Neuron (in vitro differentiated cells): ENCODE results near the gene CHCHD3.

Experiments
- H2AFZ ChIP-seq: one replicate; pipeline ENCODE4 v1.6.1; 2013; ENCODE audit warnings: low read depth, mild to moderate bottlenecking, inconsistent platforms, low read length, moderate library complexity
- H3K27me3 ChIP-seq: one replicate; pipeline ENCODE4 v1.6.1; 2013; ENCODE audit warnings: low read length; ENCODE audit not compliant: insufficient read depth
- H3K36me3 ChIP-seq: one replicate; pipeline ENCODE4 v1.6.1; 2013; ENCODE audit warnings: low read length; ENCODE audit not compliant: insufficient read depth
- H3K4me1 ChIP-seq: one replicate; pipeline ENCODE4 v1.6.1; 2013; ENCODE audit warnings: low read length; ENCODE audit not compliant: insufficient read depth
- H3K4me3 ChIP-seq: 2 replicates; pipeline ENCODE4 v1.5.1; 2013; ENCODE audit warnings: mild to moderate bottlenecking, low read length, moderate library complexity
- H3K9me3 ChIP-seq: one replicate; pipeline ENCODE4 v1.6.1; 2013; ENCODE audit warnings: low read length

CHCHD3 gene

DNA sequence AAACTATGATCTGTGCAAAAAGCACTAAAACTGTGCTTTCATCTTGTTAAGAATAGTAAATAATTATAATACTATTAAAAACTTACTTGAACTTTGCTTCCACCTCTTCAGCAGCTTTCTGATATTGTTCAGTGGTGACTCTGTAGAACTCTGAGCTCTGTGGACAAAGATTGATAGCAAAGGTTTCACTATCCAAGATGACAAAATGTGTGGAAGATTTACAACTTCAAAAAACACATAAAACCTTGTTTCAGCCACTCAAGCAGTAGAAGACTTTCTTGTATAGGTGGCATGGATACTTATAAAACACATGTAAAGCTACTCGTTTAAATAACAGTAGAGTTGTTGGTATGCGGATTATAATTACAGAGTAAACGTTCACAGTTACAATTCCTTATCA is 243.6 kb downstream of the CHCHD3 start:
- no peak overlapping the region for H3K4me3 ChIP-seq
- H3K9me3 ChIP-seq: no peaks in the 10 kb centered on the region
- H3K4me1 ChIP-seq: no peaks in the 10 kb centered on the region
- H3K27me3 ChIP-seq: no peaks in the 10 kb centered on the region
- no peak overlapping the region for H2AFZ ChIP-seq
- no peaks in the 10 kb centered on the region for H3K36me3 ChIP-seq

DNA sequence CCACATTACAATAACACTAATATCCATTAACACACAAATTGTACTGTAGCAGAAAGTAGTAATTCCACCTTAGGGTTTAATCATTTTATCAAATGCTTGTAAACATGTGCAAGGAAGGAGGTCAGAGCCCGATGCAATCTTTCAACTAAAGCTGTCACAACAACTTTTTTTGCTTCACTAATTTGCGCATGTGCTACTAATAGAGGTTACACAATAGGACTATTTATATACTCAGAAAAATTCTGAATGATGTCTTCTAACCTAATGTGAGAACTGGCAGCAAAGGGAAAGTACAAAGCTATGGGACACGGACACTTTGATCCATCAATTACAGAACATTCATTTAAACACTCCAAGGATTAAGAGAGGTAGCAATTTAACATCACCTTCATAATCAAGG is 244.4 kb downstream of the CHCHD3 start:
- H3K36me3 ChIP-seq: no peaks in the 10 kb centered on the region
- H3K4me3 ChIP-seq: no peak overlapping the region
- H2AFZ ChIP-seq: no peak overlapping the region
- H3K9me3 ChIP-seq: no peaks in the 10 kb centered on the region
- no peaks in the 10 kb centered on the region for H3K27me3 ChIP-seq
- no peaks in the 10 kb centered on the region for H3K4me1 ChIP-seq

DNA sequence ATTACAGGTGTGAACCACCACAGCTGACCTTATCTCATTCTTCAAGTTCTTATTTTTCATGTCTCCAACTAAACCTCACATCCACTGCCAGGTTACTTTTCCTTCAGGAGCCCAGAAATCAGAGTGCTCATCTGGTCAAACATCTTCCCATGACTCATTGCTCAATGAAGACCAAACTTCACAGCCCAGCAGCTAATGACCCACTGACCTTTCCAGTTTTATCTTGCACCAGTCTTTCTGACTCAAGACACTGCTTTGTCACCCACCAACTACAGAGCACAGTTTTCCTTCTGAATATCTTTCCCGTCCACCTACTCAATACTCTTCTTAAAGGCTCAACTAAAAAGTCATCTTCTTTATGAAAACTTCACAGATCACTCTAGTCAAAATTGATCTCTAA is 245.1 kb downstream of the CHCHD3 start:
- Histone ChIP-seq H2AFZ (no peak overlapping the region), H3K4me1 (no peaks in the 10 kb centered on the region), H3K36me3 (no peaks in the 10 kb centered on the region), H3K9me3 (no peaks in the 10 kb centered on the region), H3K27me3 (no peaks in the 10 kb centered on the region), H3K4me3 (no peak overlapping the region)

DNA sequence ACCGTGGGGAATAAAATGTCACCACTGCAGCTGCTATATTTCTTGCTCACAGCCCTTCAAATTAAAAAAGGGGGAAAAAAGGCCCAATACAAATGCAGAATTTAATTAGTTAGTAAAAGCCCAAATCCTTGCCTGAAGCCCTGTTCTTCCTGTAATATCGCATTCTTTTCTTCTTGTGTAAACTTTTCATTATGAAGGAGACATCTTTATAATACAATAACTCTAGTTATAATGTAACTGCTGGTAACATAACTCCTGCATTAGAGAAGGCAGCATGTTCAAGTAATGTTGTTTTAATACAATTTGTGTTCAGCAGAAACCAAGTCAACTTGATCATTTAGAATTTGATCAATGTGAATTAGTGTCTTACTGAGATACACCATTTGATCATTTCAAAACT is 250.9 kb downstream of the CHCHD3 start:
- Histone ChIP-seq H3K4me1 (no peaks in the 10 kb centered on the region), H3K4me3 (no peak overlapping the region), H3K27me3 (no peaks in the 10 kb centered on the region), H2AFZ (no peak overlapping the region), H3K9me3 (no peaks in the 10 kb centered on the region), H3K36me3 (no peaks in the 10 kb centered on the region)

DNA sequence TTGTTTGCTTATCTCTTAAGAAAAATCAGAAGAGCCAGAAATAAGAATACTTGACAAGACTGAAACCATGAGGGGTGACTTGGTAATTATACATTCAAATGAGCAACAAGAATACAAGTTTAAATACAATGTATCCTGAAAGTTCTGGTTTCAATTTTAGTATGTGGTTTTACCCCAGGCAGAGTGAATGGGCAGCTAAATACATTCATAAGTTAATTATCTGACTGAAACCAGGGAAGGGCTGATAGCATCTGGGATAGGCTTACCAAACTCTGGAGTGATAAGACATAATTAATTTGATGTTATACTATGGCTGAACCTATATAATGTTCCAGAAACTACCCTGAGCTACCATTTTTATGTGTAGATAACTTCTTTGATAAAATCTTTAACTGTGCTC is 253.4 kb downstream of the CHCHD3 start:
- Histone ChIP-seq H3K4me1 (no peaks in the 10 kb centered on the region), H3K4me3 (no peak overlapping the region), H2AFZ (no peak overlapping the region)

DNA sequence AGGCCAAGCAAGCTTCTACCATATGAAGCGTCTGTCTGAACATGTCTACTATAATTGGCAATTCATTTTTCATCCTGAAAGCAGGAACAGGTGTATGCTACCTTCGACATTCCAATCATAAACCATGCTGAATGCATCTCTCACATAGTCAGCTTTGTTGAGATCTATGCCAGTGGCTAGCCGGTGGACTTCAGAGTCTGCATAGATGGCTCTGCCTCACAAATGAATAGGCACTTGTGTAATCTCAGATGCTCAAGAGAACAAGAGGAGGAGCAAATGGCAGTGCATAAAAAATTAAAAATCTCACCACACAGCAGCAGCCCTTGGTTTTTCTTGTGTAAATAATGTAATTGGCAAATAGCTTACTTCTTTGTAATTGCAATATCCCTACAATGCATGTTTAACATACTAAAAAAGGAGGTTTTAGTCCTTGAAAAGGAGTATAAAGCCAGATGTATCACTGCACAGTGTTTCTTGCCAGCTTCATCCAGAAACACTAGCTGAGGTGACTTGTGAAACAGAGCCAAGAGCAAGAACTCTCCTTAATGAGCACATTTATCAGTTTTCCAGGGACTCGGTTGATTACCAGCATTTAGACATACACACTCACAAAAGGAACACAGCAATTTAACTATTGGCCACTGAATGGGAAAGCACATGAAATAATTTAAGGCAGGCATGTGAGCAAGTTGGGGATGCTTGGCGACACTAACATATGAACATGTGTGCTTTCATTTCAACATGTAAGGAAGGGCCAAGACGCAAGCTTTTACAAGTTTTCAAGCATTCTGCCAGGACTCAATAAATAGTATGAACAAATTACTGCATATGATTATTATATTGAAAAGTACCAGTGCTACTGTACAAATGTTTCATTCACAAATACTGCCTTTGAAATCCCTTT is 255.7 kb downstream of the CHCHD3 start:
- no peak overlapping the region for H3K4me3 ChIP-seq
- H3K9me3 ChIP-seq: no peaks in the 10 kb centered on the region
- H3K27me3 ChIP-seq: no peaks in the 10 kb centered on the region

More for the DNA sequence above, 253.4 kb downstream of the CHCHD3 start:
- no peaks in the 10 kb centered on the region for H3K36me3 ChIP-seq
- H3K27me3 ChIP-seq: no peaks in the 10 kb centered on the region
- H3K9me3 ChIP-seq: no peaks in the 10 kb centered on the region

DNA sequence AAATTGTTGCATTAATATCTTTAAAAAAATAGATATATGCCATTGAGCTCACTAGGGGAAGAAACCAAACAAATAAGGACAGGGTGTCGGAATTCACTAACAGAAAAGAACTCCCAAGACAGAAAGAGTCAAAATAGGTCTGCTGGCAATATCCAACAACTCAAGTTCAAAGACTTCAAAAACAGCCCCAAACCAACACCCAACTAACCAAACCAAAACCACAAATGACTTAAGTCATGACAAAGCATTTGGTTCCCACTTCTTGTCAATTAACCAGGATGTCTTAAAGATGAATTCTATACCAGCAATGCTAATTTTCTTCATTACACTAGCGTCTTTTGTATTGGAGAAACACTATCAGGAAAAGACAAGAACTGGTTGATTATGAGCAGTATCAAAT is 256.7 kb downstream of the CHCHD3 start:
- Histone ChIP-seq H3K4me1 (no peaks in the 10 kb centered on the region), H3K36me3 (no peaks in the 10 kb centered on the region), H3K27me3 (no peaks in the 10 kb centered on the region), H3K4me3 (no peak overlapping the region), H3K9me3 (no peaks in the 10 kb centered on the region), H2AFZ (no peak overlapping the region)

More for the DNA sequence above, 255.7 kb downstream of the CHCHD3 start:
- H3K36me3 ChIP-seq: no peaks in the 10 kb centered on the region
- no peak overlapping the region for H2AFZ ChIP-seq
- no peaks in the 10 kb centered on the region for H3K4me1 ChIP-seq

DNA sequence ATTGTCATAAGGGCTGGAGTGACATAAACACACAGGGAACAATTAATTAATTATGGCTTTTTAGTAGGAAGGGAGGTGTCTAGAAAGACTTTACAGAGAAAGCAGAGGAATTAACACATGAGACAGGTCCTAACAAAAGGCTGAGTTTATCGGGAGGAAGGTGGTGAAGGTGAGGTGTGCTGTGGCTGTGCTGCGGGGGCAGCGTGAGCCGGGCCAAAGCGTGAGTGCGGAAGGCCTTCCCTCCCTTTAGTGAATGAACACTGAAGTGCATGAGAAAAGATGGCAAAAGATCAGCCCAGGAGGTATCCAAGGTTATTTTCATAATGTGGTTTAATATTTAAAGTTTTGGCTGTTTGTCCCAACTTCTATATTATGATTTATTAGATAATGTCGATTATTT is 262.2 kb downstream of the CHCHD3 start:
- Histone ChIP-seq H3K4me1 (peaks cover 14% of the 10 kb centered on the region), H3K27me3 (no peaks in the 10 kb centered on the region), H3K36me3 (no peaks in the 10 kb centered on the region), H2AFZ (no peak overlapping the region), H3K9me3 (no peaks in the 10 kb centered on the region), H3K4me3 (no peak overlapping the region)

DNA sequence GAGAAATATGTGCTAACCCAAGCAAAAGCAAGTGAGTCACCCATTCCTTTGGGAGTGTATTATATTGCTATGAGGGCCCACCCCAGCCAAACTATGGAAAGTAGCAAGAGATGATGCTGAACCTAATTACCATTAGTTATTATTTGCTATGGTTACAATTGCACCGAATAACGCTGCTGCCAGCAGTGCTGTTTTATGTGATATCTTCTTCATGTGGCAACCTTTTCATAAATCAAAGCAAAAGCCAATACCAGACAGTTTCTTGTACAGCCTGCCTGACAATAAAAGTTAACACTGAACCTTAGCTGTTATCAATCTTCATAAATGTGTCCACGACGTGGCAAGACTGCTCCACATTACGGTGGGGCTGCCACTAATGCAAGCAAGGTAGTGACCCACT is 263.9 kb downstream of the CHCHD3 start:
- Histone ChIP-seq H3K27me3 (no peaks in the 10 kb centered on the region), H2AFZ (no peak overlapping the region), H3K4me3 (no peak overlapping the region), H3K4me1 (peaks cover 14% of the 10 kb centered on the region), H3K36me3 (no peaks in the 10 kb centered on the region), H3K9me3 (no peaks in the 10 kb centered on the region)

DNA sequence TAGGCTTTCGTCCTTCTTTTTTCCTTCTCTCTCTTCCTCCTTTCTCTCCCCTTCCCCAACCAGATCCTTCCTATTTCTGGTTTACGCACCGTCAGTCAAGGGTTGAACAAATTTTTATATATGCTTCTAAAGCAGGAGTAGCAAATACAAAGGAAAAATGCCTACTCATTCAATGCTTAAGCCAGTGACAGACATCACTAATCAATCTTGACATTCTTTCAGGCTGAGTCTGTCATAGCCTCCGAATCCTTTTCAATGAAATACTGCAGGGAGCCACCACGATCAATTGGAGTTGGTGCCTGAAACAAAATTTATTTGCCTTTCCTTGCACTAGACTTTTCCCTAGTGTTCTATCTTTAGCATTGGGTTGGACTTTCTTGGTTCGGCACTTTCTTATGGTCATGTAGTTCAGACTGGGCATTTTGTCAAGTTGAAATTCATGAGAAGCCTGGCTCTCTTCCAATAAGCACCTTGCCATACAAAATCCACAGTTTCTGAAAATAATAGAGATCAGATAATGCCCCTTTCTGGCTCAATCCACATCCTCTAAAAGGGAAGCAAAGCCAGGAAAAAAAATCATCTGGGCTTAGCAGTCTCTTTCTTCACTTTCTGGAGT is 266.1 kb downstream of the CHCHD3 start:
- Histone ChIP-seq H3K9me3 (no peaks in the 10 kb centered on the region), H2AFZ (no peak overlapping the region), H3K4me1 (peaks cover 14% of the 10 kb centered on the region), H3K27me3 (no peaks in the 10 kb centered on the region), H3K4me3 (no peak overlapping the region), H3K36me3 (peaks cover 3% of the 10 kb centered on the region)

DNA sequence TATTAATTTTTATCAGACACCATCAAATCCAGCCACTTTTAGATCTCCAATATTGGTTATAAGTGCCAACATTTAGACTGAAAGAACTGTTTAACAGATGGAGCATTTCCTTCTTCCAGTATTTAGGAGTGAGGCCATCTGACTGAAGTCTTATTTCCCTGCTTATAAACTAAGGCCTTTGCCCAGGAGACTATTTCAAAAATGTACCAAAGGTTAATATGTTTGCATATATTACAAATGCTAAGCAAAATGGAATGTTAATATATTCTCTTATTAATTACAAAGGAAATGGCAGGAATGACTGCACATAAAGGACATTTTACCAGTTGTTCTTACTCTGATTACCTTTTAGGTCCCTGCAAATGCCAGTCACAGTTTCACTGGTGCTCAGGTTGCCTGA is 266.8 kb downstream of the CHCHD3 start:
- Histone ChIP-seq H3K36me3 (peaks cover 3% of the 10 kb centered on the region), H3K9me3 (no peaks in the 10 kb centered on the region), H3K4me3 (no peak overlapping the region), H3K27me3 (no peaks in the 10 kb centered on the region), H2AFZ (no peak overlapping the region), H3K4me1 (peaks cover 14% of the 10 kb centered on the region)

DNA sequence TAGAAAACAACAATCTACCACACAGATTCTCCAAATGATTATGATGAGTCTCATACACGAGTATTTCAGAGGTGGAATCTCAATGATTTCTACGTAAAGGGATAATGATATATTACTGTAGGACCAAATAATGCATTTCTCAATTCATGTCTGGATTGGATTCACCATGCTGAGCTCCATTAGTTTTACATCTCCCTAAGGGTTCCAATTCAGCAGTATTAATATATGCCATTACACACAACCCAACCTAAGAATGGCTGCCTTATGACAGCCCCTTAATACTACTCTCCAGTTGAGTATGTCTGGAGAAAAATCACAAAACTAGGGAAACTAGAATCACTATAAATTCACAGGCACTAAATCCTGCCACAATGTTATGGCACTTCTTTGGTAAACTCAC is 271.3 kb downstream of the CHCHD3 start:
- peaks cover 3% of the 10 kb centered on the region for H3K36me3 ChIP-seq
- H3K4me1 ChIP-seq: peaks cover under 1% of the 10 kb centered on the region

DNA sequence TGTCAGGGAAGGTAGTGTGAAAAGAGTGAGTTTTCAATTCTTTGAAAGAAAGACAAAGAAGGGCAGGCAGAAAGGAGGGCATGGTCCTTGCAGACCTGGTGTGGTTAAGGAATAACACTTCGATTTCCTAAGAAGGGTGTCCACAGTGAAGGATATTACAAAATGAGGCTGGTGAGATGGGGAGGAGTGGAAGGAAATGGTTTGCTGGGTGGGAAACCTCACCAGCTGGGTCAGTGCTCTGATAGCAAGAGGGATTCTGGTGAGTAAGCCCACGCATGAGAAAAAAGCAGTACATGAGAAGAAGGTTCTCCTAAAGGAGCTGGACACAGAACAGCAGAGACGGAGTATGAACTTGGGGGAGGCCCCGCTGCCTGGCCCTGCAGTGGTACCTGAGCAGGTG is 275.1 kb downstream of the CHCHD3 start:
- H2AFZ ChIP-seq: no peak overlapping the region
- H3K36me3 ChIP-seq: peaks cover 3% of the 10 kb centered on the region
- H3K27me3 ChIP-seq: no peaks in the 10 kb centered on the region
- H3K4me3 ChIP-seq: no peak overlapping the region
- peaks cover 6% of the 10 kb centered on the region for H3K4me1 ChIP-seq
- H3K9me3 ChIP-seq: no peaks in the 10 kb centered on the region

More for the DNA sequence above, 271.3 kb downstream of the CHCHD3 start:
- Histone ChIP-seq H3K9me3 (no peaks in the 10 kb centered on the region), H2AFZ (no peak overlapping the region), H3K4me3 (no peak overlapping the region), H3K27me3 (no peaks in the 10 kb centered on the region)
